ENCODE results near the gene UAP1L1. TPM values are rescaled to one million over a fixed set of nuclear protein-coding genes. Genes with fewer than 3 reads are reported as not detected.

UAP1L1 gene
- total RNA-seq, 1 experiment from 2014 or later = 6.6 TPM

GRCh38 chr9:137107982-137108381, 30.7 kb downstream of the UAP1L1 start:
- H3K9ac ChIP-seq (ENCODE audit: extremely low read depth, insufficient read length, low read length) = no peak overlapping the region
- H2BK5ac ChIP-seq (ENCODE audit: insufficient read length, low read length) = no peak overlapping the region
- no peaks in the 10 kb centered on the region for H3K79me1 ChIP-seq (ENCODE audit: insufficient read depth, low read depth, low read length, poor library complexity, severe bottlenecking)
- Mint-ChIP-seq H3K4me3 (no peak overlapping the region), H3K27me3 (ENCODE audit: low read depth) (peaks cover 2% of the 10 kb centered on the region), H3K4me1 (no peaks in the 10 kb centered on the region), H3K36me3 (ENCODE audit: insufficient read depth in 1 of 3, low read depth in 3 of 3) (peaks cover 4 to 19% (median 5%) of the 10 kb centered on the region in 3 experiments; a peak in 6 of 7 replicates), H3K27ac (no peak overlapping the region), H3K9me3 (peaks cover 2 to 3% of the 10 kb centered on the region in 2 experiments; a peak in 2 of 5 replicates)
- no peaks in the 10 kb centered on the region for H3K79me2 ChIP-seq (ENCODE audit: insufficient read depth, low read length)
- H2BK12ac ChIP-seq (ENCODE audit: insufficient read length, low read depth, low read length) = no peak overlapping the region
- no peak overlapping the region for H2BK20ac ChIP-seq (ENCODE audit: low read depth, low read length, poor library complexity, severe bottlenecking)
- no peak overlapping the region for H4K5ac ChIP-seq (ENCODE audit: insufficient read length, low read depth, low read length)
- WGBS (ENCODE audit: extremely low coverage, insufficient read length, low lambda C conversion rate) = no CpG with 5 or more reads among the region's 17 CpGs
- no peak overlapping the region for H3K27ac ChIP-seq (ENCODE audit: insufficient read length, low read depth, low read length)
- no peak overlapping the region for H4K8ac ChIP-seq (replicated peaks; ENCODE audit: insufficient read length, low read depth, low read length)
- H3K4me2 ChIP-seq (ENCODE audit: insufficient read depth, insufficient read length, low read length) = no peak overlapping the region
- no peak overlapping the region for H3K23ac ChIP-seq (ENCODE audit: insufficient read length, low read depth, low read length)
- H2AK5ac ChIP-seq (ENCODE audit: insufficient read length, low read length) = no peak overlapping the region
- H2AFZ ChIP-seq (ENCODE audit: low read length) = no peak overlapping the region
- TF ChIP-seq, protein P1, sequence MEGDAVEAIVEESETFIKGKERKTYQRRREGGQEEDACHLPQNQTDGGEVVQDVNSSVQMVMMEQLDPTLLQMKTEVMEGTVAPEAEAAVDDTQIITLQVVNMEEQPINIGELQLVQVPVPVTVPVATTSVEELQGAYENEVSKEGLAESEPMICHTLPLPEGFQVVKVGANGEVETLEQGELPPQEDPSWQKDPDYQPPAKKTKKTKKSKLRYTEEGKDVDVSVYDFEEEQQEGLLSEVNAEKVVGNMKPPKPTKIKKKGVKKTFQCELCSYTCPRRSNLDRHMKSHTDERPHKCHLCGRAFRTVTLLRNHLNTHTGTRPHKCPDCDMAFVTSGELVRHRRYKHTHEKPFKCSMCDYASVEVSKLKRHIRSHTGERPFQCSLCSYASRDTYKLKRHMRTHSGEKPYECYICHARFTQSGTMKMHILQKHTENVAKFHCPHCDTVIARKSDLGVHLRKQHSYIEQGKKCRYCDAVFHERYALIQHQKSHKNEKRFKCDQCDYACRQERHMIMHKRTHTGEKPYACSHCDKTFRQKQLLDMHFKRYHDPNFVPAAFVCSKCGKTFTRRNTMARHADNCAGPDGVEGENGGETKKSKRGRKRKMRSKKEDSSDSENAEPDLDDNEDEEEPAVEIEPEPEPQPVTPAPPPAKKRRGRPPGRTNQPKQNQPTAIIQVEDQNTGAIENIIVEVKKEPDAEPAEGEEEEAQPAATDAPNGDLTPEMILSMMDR (conservative IDR thresholded peaks at IDR 0.05) = no peak
- H3K27me3 ChIP-seq (ENCODE audit: insufficient read depth, low read length) = no peaks in the 10 kb centered on the region
- no peaks in the 10 kb centered on the region for H4K20me1 ChIP-seq (ENCODE audit: control insufficient read depth, insufficient read depth, insufficient read length)
- no peak overlapping the region for H3T11ph ChIP-seq (ENCODE audit: low read length)
- H3K4me1 ChIP-seq (ENCODE audit: insufficient read depth, low read length) = no peaks in the 10 kb centered on the region
- H3K9me3 ChIP-seq (ENCODE audit: control insufficient read depth, low read depth, low read length) = peaks cover 1% of the 10 kb centered on the region
- H3K4ac ChIP-seq (ENCODE audit: low read depth, low read length) = no peak overlapping the region
- H3K14ac ChIP-seq (ENCODE audit: insufficient read depth, low read length) = no peak overlapping the region
- H3K23me2 ChIP-seq (ENCODE audit: insufficient read length, low read depth, low read length, poor library complexity, severe bottlenecking) = no peaks in the 10 kb centered on the region
- H2BK120ac ChIP-seq (ENCODE audit: low read depth, low read length, poor library complexity, severe bottlenecking) = no peak overlapping the region
- no peak overlapping the region for H4K91ac ChIP-seq (ENCODE audit: insufficient read length, low read depth, low read length)
- H3K18ac ChIP-seq (ENCODE audit: insufficient read length, low read depth, low read length) = no peak overlapping the region
- no peak overlapping the region for H2BK15ac ChIP-seq (ENCODE audit: low read depth, low read length)
- DNase-seq = no peak
- H3K56ac ChIP-seq (ENCODE audit: insufficient read length, low read depth, low read length) = no peak overlapping the region

Measured in H9 (cell line).